ACC112 (cell line): Measurements from ENCODE around the gene TCP10L.

Source experiments
- H2AFZ ChIP-seq: fragments of 200-600 bp; sonication (generic); one replicate; pipeline ENCODE4 v1.6.0; 2017; ENCODE audit warnings: antibody characterized with exemption, low read length; ENCODE audit not compliant: unreplicated experiment
- H3K27ac ChIP-seq: fragments of 200-600 bp; sonication (generic); 2 replicates; pipeline ENCODE4 v1.5.1; 2014; ENCODE audit warnings: low read depth, mild to moderate bottlenecking, antibody characterized with exemption, low read length, moderate library complexity
- H3K27me3 ChIP-seq: fragments of 200-600 bp; sonication (generic); 2 replicates; pipeline ENCODE4 v1.6.1; 2014; ENCODE audit warnings: mild to moderate bottlenecking, antibody characterized with exemption, low read length, moderate library complexity, mixed read lengths; ENCODE audit not compliant: insufficient read depth
- H3K36me3 ChIP-seq: fragments of 200-600 bp; sonication (generic); 2 replicates; pipeline ENCODE4 v1.6.1; 2016; ENCODE audit warnings: mild to moderate bottlenecking, antibody characterized with exemption, low read length, moderate library complexity, mixed read lengths; ENCODE audit not compliant: insufficient read depth
- H3K4me1 ChIP-seq: fragments of 200-600 bp; sonication (generic); one replicate; pipeline ENCODE4 v1.6.1; 2016; ENCODE audit warnings: low read length, mixed read lengths; ENCODE audit not compliant: insufficient read depth, unreplicated experiment, control insufficient read depth
- H3K4me3 ChIP-seq: fragments of 200-600 bp; sonication (generic); 2 replicates; pipeline ENCODE4 v1.5.1; 2014; ENCODE audit warnings: mild to moderate bottlenecking, low read depth, low read length
- H3K79me2 ChIP-seq: fragments of 200-600 bp; sonication (generic); one replicate; pipeline ENCODE4 v1.6.0; 2016; ENCODE audit warnings: low read length; ENCODE audit not compliant: control insufficient read depth, unreplicated experiment, insufficient read depth

Gene TCP10L

GRCh38 chr21:32604464-32604863, 19.1 kb upstream of the TCP10L start:
- Histone ChIP-seq H3K4me3 (no peak overlapping the region), H3K4me1 (no peaks in the 10 kb centered on the region), H3K79me2 (no peaks in the 10 kb centered on the region), H3K27me3 (no peaks in the 10 kb centered on the region), H2AFZ (no peak overlapping the region), H3K27ac (no peak overlapping the region), H3K36me3 (peaks cover 8% of the 10 kb centered on the region; the same call in 1 of the 2 replicates)

- H3K4me1 ChIP-seq: no peaks in the 10 kb centered on the region
- no peaks in the 10 kb centered on the region for H3K27me3 ChIP-seq
- H3K79me2 ChIP-seq: no peaks in the 10 kb centered on the region
- no peak overlapping the region for H2AFZ ChIP-seq
- H3K27ac ChIP-seq: no peak overlapping the region
- H3K36me3 ChIP-seq: peaks cover 5% of the 10 kb centered on the region; the same call in 1 of the 2 replicates
- H3K4me3 ChIP-seq: no peak overlapping the region
Observed at GRCh38 chr21:32603131-32603530, 17.8 kb upstream of the TCP10L start.

- Histone ChIP-seq H3K27ac (no peak overlapping the region), H3K4me3 (no peak overlapping the region), H3K36me3 (peaks cover 5% of the 10 kb centered on the region; the same call in 1 of the 2 replicates)
Observed at GRCh38 chr21:32602099-32602498, 16.8 kb upstream of the TCP10L start.

GRCh38 chr21:32599526-32599925, 14.2 kb upstream of the TCP10L start:
- no peak overlapping the region for H3K4me3 ChIP-seq
- H3K36me3 ChIP-seq: no peaks in the 10 kb centered on the region
- no peaks in the 10 kb centered on the region for H3K27me3 ChIP-seq
- no peak overlapping the region for H2AFZ ChIP-seq
- no peak overlapping the region for H3K27ac ChIP-seq
- H3K79me2 ChIP-seq: no peaks in the 10 kb centered on the region
- peaks cover 10% of the 10 kb centered on the region for H3K4me1 ChIP-seq

More at GRCh38 chr21:32602099-32602498, 16.8 kb upstream of the TCP10L start:
- Histone ChIP-seq H2AFZ (no peak overlapping the region), H3K4me1 (peaks cover 5% of the 10 kb centered on the region), H3K79me2 (no peaks in the 10 kb centered on the region), H3K27me3 (no peaks in the 10 kb centered on the region)

- Histone ChIP-seq H3K27me3 (no peaks in the 10 kb centered on the region), H2AFZ (no peak overlapping the region), H3K36me3 (no peaks in the 10 kb centered on the region), H3K27ac (no peak overlapping the region), H3K79me2 (no peaks in the 10 kb centered on the region), H3K4me1 (peaks cover 10% of the 10 kb centered on the region), H3K4me3 (no peak overlapping the region)
Observed at GRCh38 chr21:32599091-32599490, 13.8 kb upstream of the TCP10L start.

GRCh38 chr21:32597205-32597604, 11.9 kb upstream of the TCP10L start:
- no peaks in the 10 kb centered on the region for H3K36me3 ChIP-seq
- H3K4me1 ChIP-seq: peaks cover 10% of the 10 kb centered on the region
- H3K27me3 ChIP-seq: no peaks in the 10 kb centered on the region
- no peaks in the 10 kb centered on the region for H3K79me2 ChIP-seq
- peak overlapping the region; percentile 55 for H3K27ac ChIP-seq
- H2AFZ ChIP-seq: no peak overlapping the region
- H3K4me3 ChIP-seq: no peak overlapping the region

GRCh38 chr21:32595431-32595830, 10.1 kb upstream of the TCP10L start:
- H3K4me1 ChIP-seq: peaks cover 10% of the 10 kb centered on the region
- no peaks in the 10 kb centered on the region for H3K36me3 ChIP-seq
- H3K27ac ChIP-seq: no peak overlapping the region
- no peaks in the 10 kb centered on the region for H3K27me3 ChIP-seq
- no peak overlapping the region for H3K4me3 ChIP-seq
- H3K79me2 ChIP-seq: no peaks in the 10 kb centered on the region
- no peak overlapping the region for H2AFZ ChIP-seq

- Histone ChIP-seq H3K27ac (no peak overlapping the region), H3K27me3 (no peaks in the 10 kb centered on the region), H2AFZ (no peak overlapping the region), H3K36me3 (no peaks in the 10 kb centered on the region), H3K79me2 (no peaks in the 10 kb centered on the region), H3K4me3 (no peak overlapping the region), H3K4me1 (peaks cover 10% of the 10 kb centered on the region)
Observed at GRCh38 chr21:32593690-32594089, 8.4 kb upstream of the TCP10L start.

GRCh38 chr21:32592929-32593502, 7.7 kb upstream of the TCP10L start:
- Histone ChIP-seq H3K27me3 (no peaks in the 10 kb centered on the region), H3K79me2 (no peaks in the 10 kb centered on the region), H3K36me3 (no peaks in the 10 kb centered on the region), H2AFZ (no peak overlapping the region), H3K4me3 (no peak overlapping the region), H3K4me1 (peaks cover 10% of the 10 kb centered on the region), H3K27ac (no peak overlapping the region)

GRCh38 chr21:32590130-32590529, 4.8 kb upstream of the TCP10L start:
- H3K27me3 ChIP-seq: peaks cover 11% of the 10 kb centered on the region; the same call in 1 of the 2 replicates
- H3K36me3 ChIP-seq: no peaks in the 10 kb centered on the region
- no peak overlapping the region for H3K27ac ChIP-seq
- no peaks in the 10 kb centered on the region for H3K79me2 ChIP-seq
- no peak overlapping the region for H3K4me3 ChIP-seq
- no peaks in the 10 kb centered on the region for H3K4me1 ChIP-seq
- H2AFZ ChIP-seq: no peak overlapping the region

- Histone ChIP-seq H3K4me3 (no peak overlapping the region), H3K79me2 (no peaks in the 10 kb centered on the region), H3K27ac (no peak overlapping the region), H3K27me3 (peaks cover 12% of the 10 kb centered on the region; the same call in 1 of the 2 replicates), H2AFZ (no peak overlapping the region), H3K36me3 (no peaks in the 10 kb centered on the region), H3K4me1 (no peaks in the 10 kb centered on the region)
Observed at GRCh38 chr21:32587651-32588050, 2.3 kb upstream of the TCP10L start.
